KOPT-K1 (cell line): ENCODE measurements around the gene MAP4K4.
"Not testable (repeated sequence)": the region's sequence is repeated elsewhere in the genome, so short reads cannot be mapped to it uniquely, and the experiment has no call there.

Experiments
- H3K27ac ChIP-seq: fragments of 200-600 bp; sonication (generic); 2 replicates; pipeline ENCODE4 v1.5.1; 2016; ENCODE audit warnings: antibody characterized with exemption, mild to moderate bottlenecking, low read depth, low read length; ENCODE audit not compliant: poor library complexity, severe bottlenecking
- H3K36me3 ChIP-seq: fragments of 200-600 bp; sonication (generic); 2 replicates; pipeline ENCODE4 v1.5.1; 2017; ENCODE audit warnings: antibody characterized with exemption, mild to moderate bottlenecking, low read length, moderate library complexity; ENCODE audit not compliant: insufficient read depth
- H3K9me3 ChIP-seq: fragments of 200-600 bp; sonication (generic); 2 replicates; pipeline ENCODE4 v1.5.1; 2017; ENCODE audit warnings: antibody characterized with exemption, low read length, mild to moderate bottlenecking; ENCODE audit not compliant: insufficient read depth, poor library complexity, severe bottlenecking

The MAP4K4 gene

GRCh38 chr2:101771227-101771902 is 73.9 kb downstream of the MAP4K4 start:
- peak overlapping the region; percentile 12 for H3K27ac ChIP-seq

GRCh38 chr2:101771910-101772321 is 74.4 kb downstream of the MAP4K4 start:
- Histone ChIP-seq H3K27ac (peak overlapping the region; percentile 12), H3K36me3 (no peaks in the 10 kb centered on the region), H3K9me3 (no peaks in the 10 kb centered on the region)

More at GRCh38 chr2:101771227-101771902, 73.9 kb downstream of the MAP4K4 start:
- H3K36me3 ChIP-seq = no peaks in the 10 kb centered on the region
- no peaks in the 10 kb centered on the region for H3K9me3 ChIP-seq

GRCh38 chr2:101773137-101773536 is 75.6 kb downstream of the MAP4K4 start:
- no peaks in the 10 kb centered on the region for H3K9me3 ChIP-seq
- no peaks in the 10 kb centered on the region for H3K36me3 ChIP-seq
- H3K27ac ChIP-seq = peak overlapping the region; percentile 46

GRCh38 chr2:101773961-101774360 is 76.5 kb downstream of the MAP4K4 start:
- not testable (repeated sequence) for H3K36me3 ChIP-seq, H3K9me3 ChIP-seq
- peak overlapping the region; percentile 46 for H3K27ac ChIP-seq

- H3K9me3 ChIP-seq = no peaks in the 10 kb centered on the region
- no peak overlapping the region for H3K27ac ChIP-seq
- no peaks in the 10 kb centered on the region for H3K36me3 ChIP-seq
Observed at GRCh38 chr2:101775092-101775491, 77.6 kb downstream of the MAP4K4 start.

GRCh38 chr2:101775636-101776035 is 78.1 kb downstream of the MAP4K4 start:
- H3K36me3 ChIP-seq = no peaks in the 10 kb centered on the region
- no peak overlapping the region for H3K27ac ChIP-seq
- no peaks in the 10 kb centered on the region for H3K9me3 ChIP-seq

- Histone ChIP-seq H3K9me3 (no peaks in the 10 kb centered on the region), H3K36me3 (no peaks in the 10 kb centered on the region), H3K27ac (no peak overlapping the region)
Observed at GRCh38 chr2:101776172-101777043, 78.9 kb downstream of the MAP4K4 start.

- H3K36me3 ChIP-seq = no peaks in the 10 kb centered on the region
- H3K9me3 ChIP-seq = no peaks in the 10 kb centered on the region
- no peak overlapping the region for H3K27ac ChIP-seq
Observed at GRCh38 chr2:101777337-101777736, 79.8 kb downstream of the MAP4K4 start.

GRCh38 chr2:101778102-101778501 is 80.6 kb downstream of the MAP4K4 start:
- Histone ChIP-seq H3K36me3 (no peaks in the 10 kb centered on the region), H3K27ac (no peak overlapping the region), H3K9me3 (no peaks in the 10 kb centered on the region)

GRCh38 chr2:101779190-101779589 is 81.7 kb downstream of the MAP4K4 start:
- no peak overlapping the region for H3K27ac ChIP-seq
- no peaks in the 10 kb centered on the region for H3K36me3 ChIP-seq
- no peaks in the 10 kb centered on the region for H3K9me3 ChIP-seq

GRCh38 chr2:101779656-101780055 is 82.1 kb downstream of the MAP4K4 start:
- H3K36me3 ChIP-seq = no peaks in the 10 kb centered on the region
- no peaks in the 10 kb centered on the region for H3K9me3 ChIP-seq
- no peak overlapping the region for H3K27ac ChIP-seq

GRCh38 chr2:101781326-101781725 is 83.8 kb downstream of the MAP4K4 start:
- Histone ChIP-seq H3K27ac (no peak overlapping the region), H3K36me3 (no peaks in the 10 kb centered on the region)

GRCh38 chr2:101781791-101782426 is 84.4 kb downstream of the MAP4K4 start:
- Histone ChIP-seq H3K27ac (no peak overlapping the region), H3K9me3 (no peaks in the 10 kb centered on the region), H3K36me3 (no peaks in the 10 kb centered on the region)

More at GRCh38 chr2:101781326-101781725, 83.8 kb downstream of the MAP4K4 start:
- no peaks in the 10 kb centered on the region for H3K9me3 ChIP-seq

GRCh38 chr2:101782427-101782792 is 84.9 kb downstream of the MAP4K4 start:
- no peak overlapping the region for H3K27ac ChIP-seq
- H3K9me3 ChIP-seq = no peaks in the 10 kb centered on the region
- H3K36me3 ChIP-seq = no peaks in the 10 kb centered on the region

GRCh38 chr2:101787097-101787496 is 89.6 kb downstream of the MAP4K4 start:
- Histone ChIP-seq H3K27ac (no peak overlapping the region), H3K36me3 (peaks cover 6% of the 10 kb centered on the region; the same call in 1 of the 2 replicates), H3K9me3 (no peaks in the 10 kb centered on the region)
